Aorta (tissue), 5 donors: ENCODE measurements around the gene COL6A1. TPM values are rescaled to one million over a fixed set of nuclear protein-coding genes. Genes with fewer than 3 reads are reported as not detected.

ENCODE experiments used
- ATAC-seq: fragments of 200-7000 bp; cut with Tn5 transposase; one replicate; pipeline ENCODE4 v1.9.1; 2022; ENCODE audit warnings: moderate library complexity; ENCODE audit not compliant: low FRiP score
- DNase-seq, 2 donors: peaks; one replicate each; pipeline ENCODE4 v3.0.0-alpha.2; 2020
- H3K27ac ChIP-seq, 2 donors: one replicate each; pipeline ENCODE4 v1.5.1; 2013; ENCODE audit warnings: low read length in 2 of 2, mild to moderate bottlenecking in 2 of 2, moderate library complexity in 2 of 2, control low read depth in 1 of 2, inconsistent platforms in 1 of 2, low read depth in 1 of 2
- H3K27me3 ChIP-seq, 2 donors: one replicate each; pipeline ENCODE4 v1.6.1; 2013; ENCODE audit warnings: control low read depth in 1 of 2, low read length in 1 of 2, mild to moderate bottlenecking in 1 of 2, moderate library complexity in 1 of 2; ENCODE audit not compliant: insufficient read depth in 2 of 2, control insufficient read depth in 1 of 2
- H3K36me3 ChIP-seq, 2 donors: one replicate each; pipeline ENCODE4 v1.6.1; 2013; ENCODE audit warnings: control low read depth in 1 of 2, low read length in 1 of 2, mild to moderate bottlenecking in 1 of 2; ENCODE audit not compliant: insufficient read depth in 2 of 2, control insufficient read depth in 1 of 2
- H3K4me1 ChIP-seq, 2 donors: one replicate each; pipeline ENCODE4 v1.6.1; 2013; ENCODE audit warnings: low read length in 2 of 2, control low read depth in 1 of 2, mild to moderate bottlenecking in 1 of 2, moderate library complexity in 1 of 2; ENCODE audit not compliant: insufficient read depth in 2 of 2, control insufficient read depth in 1 of 2
- H3K4me3 ChIP-seq, 2 donors: one replicate each; pipeline ENCODE4 v1.5.1; 2013; ENCODE audit warnings: low read length in 2 of 2, control low read depth in 1 of 2, mild to moderate bottlenecking in 1 of 2
- H3K9me3 ChIP-seq: one replicate; pipeline ENCODE4 v1.6.1; 2013; ENCODE audit warnings: mild to moderate bottlenecking, low read length; ENCODE audit not compliant: control insufficient read depth
- WGBS, 2 donors: extraction: QIAGEN DNeasy Blood & Tissue Kit; methylation state at CpG; one replicate each; pipeline ENCODE4 v1.1.7; 2013; 5-methylcytosine and 5-hydroxymethylcytosine counted together
- intact Hi-C, 2 donors: fragments of 100-400 bp; cut with DNase I; formaldehyde crosslinking; loops; one replicate each; pipeline versions ENCODE4 v1.14.2 to v1.15.0; 2022
- polyA plus RNA-seq, 2 donors: library from polyadenylated mRNA; stranded (reverse); fragments of 200-250 nt; gene quantifications; one replicate each; pipeline ENCODE4 v1.2.3, GENCODE V29; 2013
- total RNA-seq, 2 donors: library from RNA; stranded (reverse); fragmentation: NEBNext Ultra II Directional; extraction: Animal tissue kit (Norgen Biotek cat#: 25700); gene quantifications; one replicate each; pipeline ENCODE4 v1.2.1, GENCODE V29; 2021
- donor health status: healthy with polysubstance abuse.
- donor health status: Bipolar disorder and iron deficiency.
- donor health status: DM: no; HTN: no; CAD: no.
- donor health status: DM: no; HTN: no; CAD: no.
- donor health status: DM: yes; HTN: yes; CAD: no.

COL6A1 gene
- total and polyA plus RNA-seq, 4 donors = 156 to 1,773 (median 525) TPM

GRCh38 chr21:45943630-45944540, 37.7 kb upstream of the COL6A1 start:
- no peak overlapping the region for H3K4me3 ChIP-seq
- DNase-seq (peak in 1 of 2 donors; percentile 53), ATAC-seq (no peak)
- H3K9me3 ChIP-seq = no peaks in the 10 kb centered on the region
- 77 to 88% methylated on average over 8 of the region's 8 CpGs for WGBS, 2 donors
- intact Hi-C loops = no loop called here
- H3K36me3 ChIP-seq = no peaks in the 10 kb centered on the region
- H3K4me1 ChIP-seq = no peaks in the 10 kb centered on the region
- no peak overlapping the region for H3K27ac ChIP-seq
- H3K27me3 ChIP-seq = no peaks in the 10 kb centered on the region

GRCh38 chr21:45944601-45945000, 37.0 kb upstream of the COL6A1 start:
- 86 to 91% methylated on average over 14 of the region's 14 CpGs for WGBS, 2 donors
- Histone ChIP-seq H3K36me3 (no peaks in the 10 kb centered on the region), H3K27ac (no peak overlapping the region), H3K4me1 (no peaks in the 10 kb centered on the region), H3K4me3 (no peak overlapping the region), H3K27me3 (no peaks in the 10 kb centered on the region), H3K9me3 (no peaks in the 10 kb centered on the region)
- peak in 1 of 2 donors; percentile 57 for DNase-seq
- intact Hi-C loops = no loop called here
- ATAC-seq = no peak

- Histone ChIP-seq H3K9me3 (no peaks in the 10 kb centered on the region), H3K27ac (no peak overlapping the region), H3K4me3 (no peak overlapping the region), H3K27me3 (no peaks in the 10 kb centered on the region), H3K36me3 (no peaks in the 10 kb centered on the region), H3K4me1 (no peaks in the 10 kb centered on the region)
- 90 to 94% methylated on average over 24 of the region's 24 CpGs for WGBS, 2 donors
- intact Hi-C loops = no loop called here
- ATAC-seq (no peak), DNase-seq (peak in 1 of 2 donors; percentile 73)
Observed at GRCh38 chr21:45945066-45945867, 36.3 kb upstream of the COL6A1 start.

GRCh38 chr21:45945868-45946210, 35.7 kb upstream of the COL6A1 start:
- intact Hi-C loops = no loop called here
- no peak for ATAC-seq

GRCh38 chr21:45947296-45947695, 34.3 kb upstream of the COL6A1 start:
- no peak overlapping the region for H3K4me3 ChIP-seq
- no peak overlapping the region for H3K27ac ChIP-seq
- ATAC-seq = no peak
- intact Hi-C loops = no loop called here
- H3K4me1 ChIP-seq = no peaks in the 10 kb centered on the region
- DNase-seq = no peak
- H3K9me3 ChIP-seq = no peaks in the 10 kb centered on the region
- no peaks in the 10 kb centered on the region for H3K36me3 ChIP-seq
- no peaks in the 10 kb centered on the region for H3K27me3 ChIP-seq
- 92% methylated on average over 16 of the region's 16 CpGs for WGBS, 2 donors

More at GRCh38 chr21:45945868-45946210, 35.7 kb upstream of the COL6A1 start:
- Histone ChIP-seq H3K27me3 (no peaks in the 10 kb centered on the region), H3K4me1 (no peaks in the 10 kb centered on the region), H3K4me3 (no peak overlapping the region), H3K9me3 (no peaks in the 10 kb centered on the region), H3K27ac (no peak overlapping the region), H3K36me3 (no peaks in the 10 kb centered on the region)
- WGBS, 2 donors = 91% methylated on average over 12 of the region's 12 CpGs
- peak in 1 of 2 donors; percentile 58 for DNase-seq

- ATAC-seq (no peak), DNase-seq (peak in 1 of 2 donors; percentile 49)
- Histone ChIP-seq H3K4me3 (no peak overlapping the region), H3K36me3 (no peaks in the 10 kb centered on the region), H3K27ac (no peak overlapping the region), H3K27me3 (no peaks in the 10 kb centered on the region), H3K9me3 (no peaks in the 10 kb centered on the region), H3K4me1 (no peaks in the 10 kb centered on the region)
- intact Hi-C loops = no loop called here
- 89% methylated on average over 16 of the region's 16 CpGs for WGBS, 2 donors
Observed at GRCh38 chr21:45947716-45948255, 33.8 kb upstream of the COL6A1 start.

- no peak for ATAC-seq
- no peak overlapping the region for H3K4me3 ChIP-seq
- intact Hi-C loops = no loop called here
- 68 to 74% methylated on average over 29 of the region's 29 CpGs for WGBS, 2 donors
- H3K27ac ChIP-seq = peak overlapping the region in 1 of 2 donors; percentile 41
- no peaks in the 10 kb centered on the region for H3K9me3 ChIP-seq
- no peaks in the 10 kb centered on the region for H3K36me3 ChIP-seq
- H3K27me3 ChIP-seq = no peaks in the 10 kb centered on the region
- DNase-seq = peak in 1 of 2 donors; percentile 75
- H3K4me1 ChIP-seq = peaks cover 0 to 3% of the 10 kb centered on the region in 2 donors
Observed at GRCh38 chr21:45948576-45949141, 32.9 kb upstream of the COL6A1 start.

GRCh38 chr21:45949928-45950739, 31.4 kb upstream of the COL6A1 start:
- H3K36me3 ChIP-seq = no peaks in the 10 kb centered on the region
- intact Hi-C loops = no loop called here
- no peak for DNase-seq

More at GRCh38 chr21:45949928-45950739, 31.4 kb upstream of the COL6A1 start:
- H3K27me3 ChIP-seq = no peaks in the 10 kb centered on the region
- H3K4me3 ChIP-seq = no peak overlapping the region
- no peaks in the 10 kb centered on the region for H3K9me3 ChIP-seq
- peak overlapping the region; percentile 30 to 77 for H3K27ac ChIP-seq
- peak; percentile 24 for ATAC-seq
- peaks cover 0 to 4% of the 10 kb centered on the region in 2 donors for H3K4me1 ChIP-seq
- 62 to 66% methylated on average over 35 of the region's 35 CpGs for WGBS, 2 donors
